Lower leg skin (tissue), 4 donors: ENCODE data around the gene ISM1. TPM values are rescaled to one million over a fixed set of nuclear protein-coding genes. Genes with fewer than 3 reads are reported as not detected.

ENCODE experiments used
- DNase-seq, 2 donors: peaks; one replicate each; pipeline ENCODE4 v3.0.0-alpha.2; 2019; ENCODE audit warnings: low spot score in 2 of 2
- H3K4me3 ChIP-seq: fragments of 200-600 bp; sonication (generic); 2 replicates; pipeline ENCODE4 v1.5.1; 2017; ENCODE audit warnings: mild to moderate bottlenecking, low read depth; ENCODE audit not compliant: poor library complexity, severe bottlenecking
- POLR2A ChIP-seq, 2 donors: fragments of 450-650 bp; IDR thresholded peaks; one replicate each; pipeline ENCODE4 v1.6.1; 2016 to 2017; ENCODE audit warnings: antibody characterized with exemption in 2 of 2, mild to moderate bottlenecking in 1 of 2, moderate library complexity in 1 of 2
- WGBS, 2 donors: methylation state at CpG; one replicate each; pipeline ENCODE4 v1.1.5; 2018; 5-methylcytosine and 5-hydroxymethylcytosine counted together
- intact Hi-C: fragments of 100-400 bp; cut with DNase I; formaldehyde crosslinking; loops from one replicate; pipeline ENCODE4 v1.15.0; 2023; ENCODE audit warnings: low total_unique reads
- total RNA-seq, 4 donors: library from RNA; depleted of rRNA; stranded (reverse); fragments of >200 nt; gene quantifications; one replicate each; pipeline ENCODE4 v1.1.0, GENCODE V29; 2016
- TF ChIP-seq, protein P1 (sequence below), 3 donors: fragments of 450-650 bp; IDR thresholded peaks; one replicate each; pipeline ENCODE4 v1.5.1; 2016; ENCODE audit warnings: antibody characterized with exemption in 3 of 3, mild to moderate bottlenecking in 3 of 3, moderate library complexity in 2 of 3

Gene ISM1
- total RNA-seq, 4 donors from 2014 or later: 12.4 to 27.6 (median 24.1) TPM

DNA sequence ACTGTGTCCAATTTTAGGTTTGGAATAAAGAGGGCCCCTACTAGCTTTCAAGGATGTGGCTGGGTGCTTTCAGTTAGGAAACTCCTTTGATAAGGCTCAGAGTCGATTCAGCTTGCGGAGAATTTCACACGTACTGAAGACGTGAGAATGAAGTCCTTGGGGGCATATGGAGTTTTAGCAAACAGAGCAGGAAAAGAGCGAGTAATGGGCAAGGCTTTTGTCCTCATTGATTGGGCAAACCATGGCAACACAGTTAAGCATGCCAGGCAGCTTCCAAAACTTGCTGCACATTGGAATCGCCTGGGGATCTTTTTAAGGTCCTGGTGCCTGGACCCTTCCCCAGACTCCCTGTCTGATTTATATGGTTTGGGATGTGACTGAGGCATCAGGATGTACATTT lies 29.2 kb downstream of the ISM1 start:
- no peak for TF ChIP-seq POLR2A (IDR thresholded peaks at IDR 0.05)
- TF ChIP-seq, protein P1, sequence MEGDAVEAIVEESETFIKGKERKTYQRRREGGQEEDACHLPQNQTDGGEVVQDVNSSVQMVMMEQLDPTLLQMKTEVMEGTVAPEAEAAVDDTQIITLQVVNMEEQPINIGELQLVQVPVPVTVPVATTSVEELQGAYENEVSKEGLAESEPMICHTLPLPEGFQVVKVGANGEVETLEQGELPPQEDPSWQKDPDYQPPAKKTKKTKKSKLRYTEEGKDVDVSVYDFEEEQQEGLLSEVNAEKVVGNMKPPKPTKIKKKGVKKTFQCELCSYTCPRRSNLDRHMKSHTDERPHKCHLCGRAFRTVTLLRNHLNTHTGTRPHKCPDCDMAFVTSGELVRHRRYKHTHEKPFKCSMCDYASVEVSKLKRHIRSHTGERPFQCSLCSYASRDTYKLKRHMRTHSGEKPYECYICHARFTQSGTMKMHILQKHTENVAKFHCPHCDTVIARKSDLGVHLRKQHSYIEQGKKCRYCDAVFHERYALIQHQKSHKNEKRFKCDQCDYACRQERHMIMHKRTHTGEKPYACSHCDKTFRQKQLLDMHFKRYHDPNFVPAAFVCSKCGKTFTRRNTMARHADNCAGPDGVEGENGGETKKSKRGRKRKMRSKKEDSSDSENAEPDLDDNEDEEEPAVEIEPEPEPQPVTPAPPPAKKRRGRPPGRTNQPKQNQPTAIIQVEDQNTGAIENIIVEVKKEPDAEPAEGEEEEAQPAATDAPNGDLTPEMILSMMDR (IDR thresholded peaks at IDR 0.05): no peak
- intact Hi-C loops: no loop called here
- DNase-seq: no peak
- no peak overlapping the region for H3K4me3 ChIP-seq
- 87 to 90% methylated on average over 6 of the region's 6 CpGs for WGBS, 2 donors

DNA sequence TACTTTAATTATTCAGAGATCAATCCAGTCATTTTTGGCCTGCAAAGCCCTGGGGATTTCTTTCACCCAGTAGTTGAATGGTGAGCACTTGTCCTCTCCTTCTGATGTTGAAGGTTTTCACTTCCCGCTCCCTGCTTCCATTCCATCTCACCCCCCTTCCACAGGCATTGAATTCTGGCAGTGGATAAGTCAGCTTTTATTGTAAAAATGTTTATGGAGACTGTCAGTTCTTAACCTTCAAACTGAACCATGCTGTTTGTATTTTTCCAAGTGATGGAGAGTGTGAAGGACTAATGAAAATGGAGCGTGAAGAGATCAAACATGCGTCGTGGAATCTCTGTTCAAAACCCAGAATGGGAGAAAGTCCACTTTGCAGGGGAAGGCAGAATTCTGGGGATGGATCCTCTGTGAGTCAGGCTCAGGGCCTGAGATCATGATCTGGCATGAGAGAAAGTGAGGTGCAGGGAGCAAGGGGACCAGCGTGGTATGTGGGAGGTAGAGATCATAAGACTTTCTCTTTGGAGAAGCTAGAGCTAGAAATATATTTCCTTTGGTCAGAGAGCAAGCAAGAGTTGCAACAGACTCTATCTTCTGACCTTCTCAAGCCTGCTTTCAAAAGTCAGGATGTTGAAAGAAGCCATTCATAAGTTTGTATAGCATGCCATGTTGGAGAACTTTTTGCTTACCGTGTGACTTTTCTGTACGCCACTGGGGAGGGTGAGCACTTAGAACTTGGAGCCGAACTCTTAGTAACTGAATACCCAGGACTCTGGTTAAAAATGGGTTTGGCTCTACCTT lies 30.2 kb downstream of the ISM1 start:
- 86 to 89% methylated on average over 8 of the region's 8 CpGs for WGBS, 2 donors
- no peak for TF ChIP-seq POLR2A (IDR thresholded peaks at IDR 0.05)
- TF ChIP-seq, protein P1 (IDR thresholded peaks at IDR 0.05): no peak
- DNase-seq: no peak
- intact Hi-C loops: no loop called here
- H3K4me3 ChIP-seq: no peak overlapping the region

DNA sequence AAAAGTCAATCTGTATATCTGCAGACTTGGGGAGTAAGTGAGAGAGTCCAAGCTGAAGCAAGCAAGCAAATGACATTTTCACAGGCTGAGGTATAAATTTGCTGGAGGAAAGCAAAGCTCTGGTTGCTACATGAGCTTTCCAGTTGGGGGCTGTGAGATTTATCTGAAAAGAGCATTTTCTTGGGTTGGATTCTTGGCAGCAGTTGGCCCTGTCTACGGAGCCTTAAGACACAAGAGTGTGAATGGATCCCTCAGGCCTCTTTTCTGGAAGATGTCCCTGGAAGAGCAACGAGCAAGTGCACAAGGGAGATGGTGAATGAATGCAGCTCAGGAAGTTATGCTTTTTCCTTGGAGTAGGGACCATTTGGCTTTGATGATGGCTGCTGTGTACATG lies 30.8 kb downstream of the ISM1 start:
- intact Hi-C loops: no loop called here
- no peak for DNase-seq

DNA sequence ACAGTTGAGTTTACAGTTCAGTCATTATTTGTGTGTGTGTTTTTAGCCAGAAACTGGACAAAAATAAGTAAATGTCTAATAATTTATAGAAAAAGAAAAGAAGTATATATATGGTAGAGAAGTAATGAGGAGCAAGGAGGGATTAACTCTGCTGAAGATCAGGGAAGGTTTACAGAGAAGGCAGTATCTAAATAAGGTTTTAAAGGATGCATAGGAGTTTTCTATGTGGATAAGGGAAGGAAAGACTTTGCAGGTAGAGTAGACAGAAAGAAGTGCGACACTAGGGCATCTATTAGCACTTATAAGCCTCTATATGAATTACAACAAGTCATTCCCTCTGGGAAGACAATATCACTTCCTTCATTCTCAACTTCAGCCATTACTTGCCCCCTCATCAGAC lies 34.3 kb downstream of the ISM1 start:
- TF ChIP-seq, protein P1 (IDR thresholded peaks at IDR 0.05): no peak
- no peak for DNase-seq
- H3K4me3 ChIP-seq: no peak overlapping the region
- 93 to 95% methylated on average over 1 of the region's 1 CpG for WGBS, 2 donors
- intact Hi-C loops: no loop called here

More for the DNA sequence above, 30.8 kb downstream of the ISM1 start:
- 64 to 68% methylated on average over 2 of the region's 2 CpGs for WGBS, 2 donors
- H3K4me3 ChIP-seq: no peak overlapping the region
- TF ChIP-seq, protein P1 (IDR thresholded peaks at IDR 0.05): no peak
- TF ChIP-seq POLR2A (IDR thresholded peaks at IDR 0.05): no peak

DNA sequence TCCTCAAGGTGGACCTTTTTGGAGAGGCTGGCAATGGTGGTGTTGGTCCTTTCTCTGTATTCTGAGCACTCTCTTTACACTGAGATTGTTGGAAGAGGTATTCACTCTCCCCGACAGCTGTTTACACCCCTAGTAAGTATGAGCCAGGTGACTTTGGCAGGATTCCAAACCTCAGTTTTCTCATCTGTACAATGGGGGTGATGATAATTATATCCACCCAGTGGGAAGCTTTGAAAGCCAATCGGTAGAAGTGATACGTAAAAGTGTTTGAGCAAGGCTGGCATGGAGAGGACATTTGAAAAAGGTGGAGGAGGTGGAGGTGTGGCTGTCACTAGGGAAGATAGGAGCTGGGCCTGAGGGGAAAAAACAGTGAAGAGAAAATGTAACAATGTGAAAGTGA lies 35.5 kb downstream of the ISM1 start:
- no peak overlapping the region for H3K4me3 ChIP-seq
- intact Hi-C loops: no loop called here
- TF ChIP-seq, protein P1 (IDR thresholded peaks at IDR 0.05): no peak
- no peak for DNase-seq
- 84 to 94% methylated on average over 3 of the region's 3 CpGs for WGBS, 2 donors

DNA sequence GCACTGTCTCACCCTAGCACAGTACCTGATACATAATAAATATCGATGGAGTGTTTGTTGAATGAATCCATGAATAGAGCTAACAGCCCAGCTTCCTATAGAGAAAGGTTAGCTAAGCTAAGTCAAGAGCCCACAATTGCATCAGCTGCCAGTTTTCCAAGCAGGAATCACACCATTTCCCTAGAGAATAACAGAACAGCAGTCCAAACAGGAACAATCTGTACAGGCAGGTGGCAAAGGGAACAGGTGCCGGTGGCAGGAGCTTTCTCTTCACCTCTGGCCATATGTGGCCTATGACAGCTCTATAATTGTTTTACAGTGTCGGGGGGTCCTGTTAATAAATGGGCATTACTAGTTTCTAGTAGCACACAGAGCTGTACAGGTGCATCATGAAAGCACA lies 38.8 kb downstream of the ISM1 start:
- intact Hi-C loops: no loop called here
- TF ChIP-seq, protein P1 (IDR thresholded peaks at IDR 0.05): no peak
- TF ChIP-seq POLR2A (IDR thresholded peaks at IDR 0.05): no peak
- no peak overlapping the region for H3K4me3 ChIP-seq
- peak in 1 of 2 donors; percentile 48 for DNase-seq
- WGBS, 2 donors: 78 to 81% methylated on average over 3 of the region's 3 CpGs
